ENCODE data around the gene FBXL13. TPM values are rescaled to one million over a fixed set of nuclear protein-coding genes. Genes with fewer than 3 reads are reported as not detected.

FBXL13 gene
- polyA plus RNA-seq, 1 experiment: 0.20 TPM

DNA sequence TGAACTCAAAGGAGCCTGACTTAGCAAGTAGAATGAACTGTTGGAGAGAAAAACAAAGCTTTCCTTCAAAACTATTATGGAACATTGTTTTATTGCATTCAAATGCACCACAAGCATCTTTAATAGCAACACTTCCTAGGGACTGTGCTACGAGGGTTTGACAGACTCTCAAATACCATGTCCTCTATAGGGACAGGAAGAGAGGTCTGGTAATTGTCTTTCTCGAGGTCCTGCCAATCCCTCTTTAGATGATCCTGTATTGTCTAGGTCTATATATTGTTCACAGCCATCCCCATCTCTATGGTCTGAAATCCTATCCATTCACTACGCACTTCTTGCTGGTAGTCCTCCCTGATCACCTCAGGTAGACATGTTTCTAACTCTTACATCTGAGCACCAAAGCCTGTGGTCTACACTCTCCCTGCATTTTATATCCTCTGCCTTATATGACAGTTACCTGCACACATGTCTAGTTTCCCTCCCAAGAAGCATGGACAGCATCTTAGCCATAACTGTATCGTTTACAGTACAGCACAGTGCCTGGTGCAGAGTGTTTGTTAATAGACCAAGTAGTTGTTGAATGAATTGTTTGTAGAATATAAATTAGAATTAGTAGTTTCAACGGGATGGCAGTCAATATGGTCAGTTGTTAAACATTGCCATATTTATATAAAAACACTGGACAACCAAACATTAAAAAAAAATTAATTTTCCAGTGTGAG lies 183.5 kb downstream of the FBXL13 start:
- Histone ChIP-seq H3K4me3 (ENCODE audit: low read depth, low read length) (no peak overlapping the region), H3K36me3 (ENCODE audit: control insufficient read depth, insufficient read depth, low read length) (no peaks in the 10 kb centered on the region), H3K27me3 (ENCODE audit: control insufficient read depth, insufficient read depth, low read length) (no peaks in the 10 kb centered on the region)
- ChIA-PET POLR2A (no interaction called here), CTCF (interaction anchor here (2.6 kb wide), 1 partner anchor 9 kb away, joined by 7 read pairs; no protein-coding TSS in a partner anchor)
- no peak for TF ChIP-seq CTCF (IDR thresholded peaks at IDR 0.05; ENCODE audit: insufficient read depth, low read depth, low read length)
- no peak for DNase-seq (ENCODE audit: low read depth)

GRCh38 chr7:102890292-102890970 lies 184.2 kb downstream of the FBXL13 start:
- no peak for DNase-seq (ENCODE audit: low read depth)
- no peak overlapping the region for H3K4me3 ChIP-seq (ENCODE audit: low read depth, low read length)
- H3K27me3 ChIP-seq (ENCODE audit: control insufficient read depth, insufficient read depth, low read length): no peaks in the 10 kb centered on the region
- CTCF ChIA-PET: interaction anchor here (1.7 to 2.6 kb wide), 2 partner anchors 8 to 171 kb away, joined by 4 to 7 read pairs; no protein-coding TSS in a partner anchor
- no peak for TF ChIP-seq CTCF (IDR thresholded peaks at IDR 0.05; ENCODE audit: insufficient read depth, low read depth, low read length)
- POLR2A ChIA-PET: no interaction called here
- no peaks in the 10 kb centered on the region for H3K36me3 ChIP-seq (ENCODE audit: control insufficient read depth, insufficient read depth, low read length)

- ChIA-PET POLR2A (no interaction called here), CTCF (interaction anchor here (1.7 kb wide), 1 partner anchor 172 kb away, joined by 4 read pairs; no protein-coding TSS in a partner anchor)
- DNase-seq (ENCODE audit: low read depth): no peak
These were observed 184.7 kb downstream of the FBXL13 start for GRCh38 chr7:102889851-102890250.

GRCh38 chr7:102888561-102889233 lies 185.9 kb downstream of the FBXL13 start:
- TF ChIP-seq CTCF (IDR thresholded peaks at IDR 0.05; ENCODE audit: insufficient read depth, low read depth, low read length): no peak
- POLR2A ChIA-PET: no interaction called here
- Histone ChIP-seq H3K27me3 (ENCODE audit: control insufficient read depth, insufficient read depth, low read length) (no peaks in the 10 kb centered on the region), H3K4me3 (ENCODE audit: low read depth, low read length) (no peak overlapping the region), H3K36me3 (ENCODE audit: control insufficient read depth, insufficient read depth, low read length) (no peaks in the 10 kb centered on the region)
- CTCF ChIA-PET: no interaction called here
- no peak for DNase-seq (ENCODE audit: low read depth)

More at GRCh38 chr7:102889851-102890250, 184.7 kb downstream of the FBXL13 start:
- Histone ChIP-seq H3K4me3 (ENCODE audit: low read depth, low read length) (no peak overlapping the region), H3K36me3 (ENCODE audit: control insufficient read depth, insufficient read depth, low read length) (no peaks in the 10 kb centered on the region), H3K27me3 (ENCODE audit: control insufficient read depth, insufficient read depth, low read length) (no peaks in the 10 kb centered on the region)
- TF ChIP-seq CTCF (IDR thresholded peaks at IDR 0.05; ENCODE audit: insufficient read depth, low read depth, low read length): no peak
